Retinal pigment epithelial cell (primary cell): ENCODE measurements around the gene LCAT.

Source experiments
- DNase-seq: peaks from one replicate; pipeline ENCODE4 v3.0.0-alpha.2; 2010; ENCODE audit warnings: low read depth
- H3K4me3 ChIP-seq: 2 replicates; pipeline ENCODE4 v1.5.1; 2011; ENCODE audit warnings: mild to moderate bottlenecking, low read length, control low read depth, moderate library complexity
- CTCF ChIP-seq: conservative IDR thresholded peaks from 2 replicates; pipeline ENCODE4 v1.5.1; 2011; ENCODE audit warnings: low read depth, low read length, control low read depth, inconsistent platforms

The LCAT gene

GRCh38 chr16:67962135-67962534, 18.2 kb upstream of the LCAT start:
- DNase-seq: no peak
- no peak overlapping the region for H3K4me3 ChIP-seq
- TF ChIP-seq CTCF: no peak

GRCh38 chr16:67961551-67961957, 17.6 kb upstream of the LCAT start:
- no peak for DNase-seq
- no peak overlapping the region for H3K4me3 ChIP-seq
- no peak for TF ChIP-seq CTCF

GRCh38 chr16:67959536-67960329, 15.8 kb upstream of the LCAT start:
- no peak for TF ChIP-seq CTCF
- no peak overlapping the region for H3K4me3 ChIP-seq
- DNase-seq: no peak

GRCh38 chr16:67957622-67958021, 13.7 kb upstream of the LCAT start:
- TF ChIP-seq CTCF: no peak
- no peak for DNase-seq
- H3K4me3 ChIP-seq: no peak overlapping the region

GRCh38 chr16:67954421-67955196, 10.7 kb upstream of the LCAT start:
- no peak for DNase-seq
- no peak for TF ChIP-seq CTCF
- H3K4me3 ChIP-seq: no peak overlapping the region

GRCh38 chr16:67953641-67954375, 9.9 kb upstream of the LCAT start:
- no peak for DNase-seq
- TF ChIP-seq CTCF: no peak
- no peak overlapping the region for H3K4me3 ChIP-seq
